ENCODE data around the gene POLA1. TPM values are rescaled to one million over a fixed set of nuclear protein-coding genes. Genes with fewer than 3 reads are reported as not detected.

POLA1 gene
- total and polyA plus RNA-seq, 2 experiments from 2014 or later = 19.4 to 22.9 TPM

DNA sequence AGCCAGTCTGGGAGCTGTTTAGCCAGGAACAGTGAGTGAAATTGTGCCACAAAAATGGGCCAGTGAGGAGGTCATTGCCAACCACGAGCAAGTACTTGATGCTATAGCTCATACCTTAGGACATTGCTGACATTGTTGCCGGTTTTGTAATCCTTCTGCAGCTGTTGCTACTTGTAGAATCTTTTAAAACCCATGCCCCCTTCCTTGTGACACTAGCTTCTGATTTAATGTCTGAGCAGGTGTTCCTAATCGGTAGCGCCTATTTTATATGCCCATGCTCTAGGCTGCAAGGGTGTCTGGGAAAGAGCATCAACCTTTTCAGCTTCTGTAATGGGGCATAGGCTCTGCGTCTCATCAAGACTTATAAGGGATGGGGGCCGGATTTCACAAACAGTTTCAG lies 2.6 kb downstream of the POLA1 start:
- H3K27me3 ChIP-seq = no peaks in the 10 kb centered on the region
- no peak overlapping the region for H3K27ac ChIP-seq
- TF ChIP-seq, protein P1, sequence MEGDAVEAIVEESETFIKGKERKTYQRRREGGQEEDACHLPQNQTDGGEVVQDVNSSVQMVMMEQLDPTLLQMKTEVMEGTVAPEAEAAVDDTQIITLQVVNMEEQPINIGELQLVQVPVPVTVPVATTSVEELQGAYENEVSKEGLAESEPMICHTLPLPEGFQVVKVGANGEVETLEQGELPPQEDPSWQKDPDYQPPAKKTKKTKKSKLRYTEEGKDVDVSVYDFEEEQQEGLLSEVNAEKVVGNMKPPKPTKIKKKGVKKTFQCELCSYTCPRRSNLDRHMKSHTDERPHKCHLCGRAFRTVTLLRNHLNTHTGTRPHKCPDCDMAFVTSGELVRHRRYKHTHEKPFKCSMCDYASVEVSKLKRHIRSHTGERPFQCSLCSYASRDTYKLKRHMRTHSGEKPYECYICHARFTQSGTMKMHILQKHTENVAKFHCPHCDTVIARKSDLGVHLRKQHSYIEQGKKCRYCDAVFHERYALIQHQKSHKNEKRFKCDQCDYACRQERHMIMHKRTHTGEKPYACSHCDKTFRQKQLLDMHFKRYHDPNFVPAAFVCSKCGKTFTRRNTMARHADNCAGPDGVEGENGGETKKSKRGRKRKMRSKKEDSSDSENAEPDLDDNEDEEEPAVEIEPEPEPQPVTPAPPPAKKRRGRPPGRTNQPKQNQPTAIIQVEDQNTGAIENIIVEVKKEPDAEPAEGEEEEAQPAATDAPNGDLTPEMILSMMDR (IDR thresholded peaks at IDR 0.05; ENCODE audit: low read depth, low read length) = no peak
- H3K4me1 ChIP-seq (ENCODE audit: low read depth) = peaks cover 10% of the 10 kb centered on the region
- H3K9me3 ChIP-seq (ENCODE audit: low read depth) = no peaks in the 10 kb centered on the region
- no peak overlapping the region for H3K4me3 ChIP-seq
- no peak for DNase-seq (ENCODE audit: low read depth in 1 of 2, low spot score in 1 of 2)
- peaks cover 16% of the 10 kb centered on the region for H3K36me3 ChIP-seq

DNA sequence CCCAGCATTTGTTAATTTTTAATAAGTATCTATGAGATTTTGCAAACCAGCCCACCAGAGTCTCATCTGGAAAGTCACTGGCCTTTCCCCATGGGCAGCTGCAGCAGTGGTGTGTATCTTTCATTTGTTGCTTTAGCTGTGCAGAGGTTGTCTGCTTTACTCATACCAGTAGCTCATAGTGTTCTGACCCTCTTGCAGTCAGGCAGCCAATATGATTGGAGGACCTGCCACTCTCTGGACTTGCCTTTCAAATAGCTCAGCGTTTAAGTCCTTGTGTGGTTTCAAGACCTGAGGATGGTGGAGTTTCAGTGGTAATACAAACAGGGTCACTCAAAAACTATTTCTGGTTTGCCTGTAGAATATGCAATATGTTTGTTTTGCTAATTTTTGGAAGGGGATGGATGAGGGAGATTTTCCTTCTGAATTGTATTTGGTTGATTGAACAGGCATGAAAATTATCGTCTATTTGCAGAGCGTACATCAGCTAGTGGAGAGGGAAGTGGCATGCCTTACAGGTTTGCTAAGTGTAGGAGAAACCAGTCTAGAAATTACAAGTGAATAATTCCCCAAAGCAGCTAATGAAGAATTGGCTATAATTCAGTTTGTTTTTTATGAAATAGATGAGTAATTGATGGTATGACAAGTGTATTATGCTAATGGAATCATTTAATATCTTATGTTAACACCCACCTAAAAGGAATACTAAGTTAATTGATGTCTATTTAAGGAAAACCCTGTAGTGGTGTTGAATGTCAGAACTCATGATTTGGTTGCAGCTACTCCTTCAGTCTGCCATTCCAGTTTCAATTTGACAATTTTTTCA lies 8.9 kb downstream of the POLA1 start:
- Histone ChIP-seq H3K4me3 (no peak overlapping the region), H3K4me1 (ENCODE audit: low read depth) (no peaks in the 10 kb centered on the region), H3K27ac (no peak overlapping the region), H3K9me3 (ENCODE audit: low read depth) (no peaks in the 10 kb centered on the region), H3K27me3 (no peaks in the 10 kb centered on the region), H3K36me3 (peaks cover 45% of the 10 kb centered on the region)
- no peak for DNase-seq (ENCODE audit: low read depth in 1 of 2, low spot score in 1 of 2)
- TF ChIP-seq, protein P1 (IDR thresholded peaks at IDR 0.05; ENCODE audit: low read depth, low read length) = no peak

DNA sequence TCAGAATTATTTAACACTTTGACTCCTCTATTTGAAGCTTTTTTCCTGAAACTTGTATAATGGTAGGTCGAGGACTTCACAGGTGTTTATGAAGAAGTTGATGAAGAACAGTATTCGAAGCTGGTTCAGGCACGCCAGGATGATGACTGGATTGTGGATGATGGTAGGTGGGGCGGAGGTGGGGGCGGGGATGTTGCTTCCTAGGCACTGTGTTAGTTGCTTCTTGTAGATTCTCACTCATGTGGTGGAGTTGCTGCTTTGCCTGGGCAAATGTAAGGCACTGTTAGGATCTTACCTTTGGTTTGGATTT lies 9.4 kb downstream of the POLA1 start:
- Histone ChIP-seq H3K36me3 (peaks cover 48% of the 10 kb centered on the region), H3K27ac (no peak overlapping the region), H3K4me1 (ENCODE audit: low read depth) (no peaks in the 10 kb centered on the region), H3K4me3 (no peak overlapping the region), H3K9me3 (ENCODE audit: low read depth) (no peaks in the 10 kb centered on the region), H3K27me3 (no peaks in the 10 kb centered on the region)
- DNase-seq (ENCODE audit: low read depth in 1 of 2, low spot score in 1 of 2) = no peak
- TF ChIP-seq, protein P1 (IDR thresholded peaks at IDR 0.05; ENCODE audit: low read depth, low read length) = no peak

DNA sequence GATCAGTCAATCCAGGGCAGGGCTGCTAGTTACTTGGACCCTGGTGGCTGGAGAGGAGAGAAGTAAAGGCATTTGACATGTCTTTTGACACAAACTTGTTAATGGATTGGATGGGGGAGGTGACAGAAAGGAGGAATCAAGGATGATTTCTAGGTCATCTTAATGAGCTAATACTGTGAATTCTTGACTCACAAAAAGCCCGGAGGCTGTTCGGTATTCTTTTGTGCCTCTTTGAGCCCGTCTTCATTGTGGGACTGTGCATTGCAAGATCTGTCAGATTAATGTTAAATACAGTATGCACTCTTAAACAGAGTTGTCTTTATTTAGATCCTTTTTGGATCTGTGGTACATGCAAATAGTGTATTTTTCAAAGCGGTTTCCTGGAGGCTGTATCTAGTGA lies 25.1 kb downstream of the POLA1 start:
- DNase-seq (ENCODE audit: low read depth in 1 of 2, low spot score in 1 of 2) = no peak
- Histone ChIP-seq H3K4me1 (ENCODE audit: low read depth) (peaks cover 17% of the 10 kb centered on the region), H3K27ac (no peak overlapping the region), H3K36me3 (peaks cover 37% of the 10 kb centered on the region), H3K4me3 (no peak overlapping the region), H3K9me3 (ENCODE audit: low read depth) (no peaks in the 10 kb centered on the region), H3K27me3 (no peaks in the 10 kb centered on the region)
- TF ChIP-seq, protein P1 (IDR thresholded peaks at IDR 0.05; ENCODE audit: low read depth, low read length) = no peak

DNA sequence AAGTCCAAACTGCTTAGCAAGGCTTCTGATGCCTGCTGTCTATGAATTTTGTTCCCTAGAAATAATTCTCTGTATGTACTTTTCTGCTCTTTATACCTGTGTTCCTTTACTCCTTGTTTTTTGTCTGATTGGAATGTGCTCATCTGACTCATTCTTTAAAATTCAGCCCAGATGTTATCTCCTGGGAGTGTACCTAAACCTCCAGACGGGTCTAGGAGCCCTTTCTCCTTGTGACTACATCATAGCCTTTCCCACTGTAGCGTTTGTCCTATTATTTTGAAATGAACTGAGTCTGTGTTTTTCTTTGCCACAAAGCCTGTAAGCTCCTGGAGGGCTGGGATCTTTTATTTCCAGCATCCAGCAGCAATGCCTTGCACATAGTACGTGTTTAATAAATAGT lies 26.3 kb downstream of the POLA1 start:
- H3K4me3 ChIP-seq = no peak overlapping the region
- no peak overlapping the region for H3K27ac ChIP-seq
- no peak for DNase-seq (ENCODE audit: low read depth in 1 of 2, low spot score in 1 of 2)
- H3K36me3 ChIP-seq = peaks cover 32% of the 10 kb centered on the region
- TF ChIP-seq, protein P1 (IDR thresholded peaks at IDR 0.05; ENCODE audit: low read depth, low read length) = no peak
- no peaks in the 10 kb centered on the region for H3K27me3 ChIP-seq
- H3K9me3 ChIP-seq (ENCODE audit: low read depth) = no peaks in the 10 kb centered on the region
- H3K4me1 ChIP-seq (ENCODE audit: low read depth) = peaks cover 17% of the 10 kb centered on the region

Data from cardiac muscle cell (in vitro differentiated cells and primary cell).